GM19351 (cell line): ENCODE data around the gene PTGR1.
"Not testable (repeated sequence)": the region's sequence is repeated elsewhere in the genome, so short reads cannot be mapped to it uniquely, and the experiment has no call there.

Experiments
- ATAC-seq: cut with Tn5 transposase; IDR thresholded peaks from one replicate; pipeline ENCODE4 v1.9.1; 2021; ENCODE audit warnings: mild to moderate bottlenecking, moderate library complexity; ENCODE audit not compliant: unreplicated experiment

Gene PTGR1

GRCh38 chr9:111599092-111599954 is at the start of gene PTGR1:
TSS of gene PTGR1 (minus strand) at chr9:111599647. CDS start at chr9:111597422, 2,225 bp downstream.
- peak; percentile 41 for ATAC-seq

- ATAC-seq = no peak
Measured at GRCh38 chr9:111649016-111649415, 49.6 kb upstream of the PTGR1 start.

- no peak for ATAC-seq
Measured at GRCh38 chr9:111648066-111648465, 48.6 kb upstream of the PTGR1 start.

DNA sequence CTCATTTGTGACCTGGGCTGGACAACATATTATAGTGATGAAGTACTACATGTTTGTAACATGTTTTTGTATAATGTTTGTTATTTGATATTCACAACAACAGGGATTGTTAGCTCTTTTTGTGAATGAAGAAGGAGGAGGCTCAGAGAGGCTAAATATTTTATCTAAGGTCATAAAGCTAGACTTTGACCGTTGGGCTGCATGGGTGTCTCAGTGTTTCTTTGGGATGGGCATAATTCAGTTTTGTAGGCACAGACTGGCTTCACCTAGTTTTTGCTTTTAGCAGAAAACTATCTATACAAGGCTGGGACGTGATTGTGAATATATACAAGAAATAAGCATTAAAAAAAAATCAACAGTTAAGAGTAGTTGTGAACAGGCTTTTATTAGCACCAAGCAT is 47.0 kb upstream of the PTGR1 start:
- ATAC-seq = no peak

DNA sequence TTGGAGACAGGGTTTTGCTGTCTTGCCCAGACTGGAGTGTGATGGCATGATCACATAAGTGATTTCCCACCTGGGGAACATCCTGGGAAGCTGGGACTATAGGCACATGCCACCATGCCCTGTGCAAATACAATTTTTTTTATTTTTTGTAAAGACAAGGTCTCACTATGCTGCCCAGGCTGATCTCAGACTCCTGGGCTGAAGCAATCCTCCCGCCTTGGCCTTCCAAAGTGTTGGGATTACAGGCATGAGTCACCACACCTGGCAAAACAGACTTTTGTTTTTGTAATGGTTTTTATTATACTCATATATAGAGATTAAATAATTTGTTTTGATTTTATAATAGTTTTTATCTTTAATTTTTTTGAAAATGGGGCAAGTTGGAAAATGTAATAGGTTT is 46.4 kb upstream of the PTGR1 start:
- no peak for ATAC-seq

GRCh38 chr9:111644195-111644772 is 44.8 kb upstream of the PTGR1 start:
- ATAC-seq = no peak

DNA sequence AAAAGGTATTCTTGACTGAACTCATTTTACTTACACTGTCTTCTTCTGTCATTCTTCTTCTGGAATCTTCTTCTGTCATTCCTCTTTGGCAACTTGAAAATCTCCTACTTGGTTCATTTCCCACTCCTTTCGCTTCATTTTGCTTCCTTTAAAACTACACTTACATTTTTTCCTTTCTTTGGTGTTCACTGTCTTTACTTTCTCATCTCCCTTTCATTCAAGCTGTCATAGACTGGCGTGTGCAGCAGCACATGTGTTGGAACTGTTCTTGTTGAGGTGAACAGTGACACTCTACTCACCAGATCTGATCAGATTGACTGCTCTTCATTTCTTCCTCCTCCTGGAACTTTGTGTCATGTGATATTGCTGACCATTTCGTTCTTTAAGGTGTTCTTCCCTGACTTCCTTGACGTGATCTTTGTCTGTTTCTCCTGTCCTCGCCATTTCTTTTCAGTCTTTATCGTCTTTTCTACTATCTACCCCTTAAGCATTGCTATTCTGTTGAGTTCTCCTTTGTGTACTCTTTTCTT is 38.0 kb upstream of the PTGR1 start:
- no peak for ATAC-seq

DNA sequence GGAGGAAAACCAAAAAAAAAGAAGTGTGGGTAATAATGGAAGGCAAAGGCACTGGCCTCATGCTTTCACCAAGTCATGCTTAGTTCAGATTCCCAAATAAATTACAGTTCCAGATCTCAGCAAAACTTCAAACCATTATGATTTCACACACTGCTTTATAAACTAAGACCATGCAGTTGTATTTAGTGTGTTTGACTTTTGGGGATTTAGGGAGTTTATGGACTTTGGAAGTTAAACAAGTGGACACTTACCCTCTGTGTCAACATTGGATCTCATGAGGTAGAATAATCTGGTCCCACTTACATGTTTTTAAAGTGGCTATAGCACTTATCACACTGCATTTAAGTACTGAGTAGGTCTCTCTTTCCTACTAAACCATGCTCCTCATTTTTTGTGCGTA is 35.4 kb upstream of the PTGR1 start:
- no peak for ATAC-seq

DNA sequence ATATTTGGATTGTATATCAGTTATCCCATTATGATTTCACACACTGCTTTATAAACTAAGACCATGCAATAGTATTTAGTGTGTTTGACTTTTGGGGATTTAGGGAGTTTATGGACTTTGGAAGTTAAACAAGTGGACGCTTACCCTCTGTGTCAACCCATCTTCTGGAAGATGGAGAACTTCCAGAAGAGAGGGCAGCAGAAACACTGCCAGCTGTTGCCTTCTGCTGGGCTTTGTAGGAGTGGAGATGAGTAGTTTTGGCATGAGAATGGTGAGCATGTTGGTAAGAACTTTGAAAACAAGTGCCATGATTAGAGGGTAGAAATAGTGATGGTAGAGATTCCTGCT is 33.9 kb upstream of the PTGR1 start:
- ATAC-seq = no peak

GRCh38 chr9:111632695-111633388 is 33.4 kb upstream of the PTGR1 start:
- no peak for ATAC-seq

DNA sequence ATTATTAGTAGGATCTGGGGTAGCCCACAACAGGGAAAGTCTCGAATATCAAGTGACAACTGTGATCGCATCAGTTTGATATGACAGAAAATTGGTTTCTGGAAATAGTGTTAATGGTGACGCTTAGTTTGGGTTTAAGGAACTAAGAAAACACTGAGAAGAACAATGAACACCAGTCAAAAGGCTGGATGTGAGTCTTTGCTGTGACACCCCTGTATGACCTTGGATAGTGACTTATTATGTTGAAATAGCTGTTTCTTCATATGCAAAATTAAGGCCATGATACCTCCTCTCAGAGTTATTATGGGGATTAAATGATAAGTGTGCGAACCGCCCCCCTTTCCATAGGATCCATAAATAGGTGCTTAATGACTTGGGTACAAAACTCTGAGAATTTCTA is 32.6 kb upstream of the PTGR1 start:
- no peak for ATAC-seq

DNA sequence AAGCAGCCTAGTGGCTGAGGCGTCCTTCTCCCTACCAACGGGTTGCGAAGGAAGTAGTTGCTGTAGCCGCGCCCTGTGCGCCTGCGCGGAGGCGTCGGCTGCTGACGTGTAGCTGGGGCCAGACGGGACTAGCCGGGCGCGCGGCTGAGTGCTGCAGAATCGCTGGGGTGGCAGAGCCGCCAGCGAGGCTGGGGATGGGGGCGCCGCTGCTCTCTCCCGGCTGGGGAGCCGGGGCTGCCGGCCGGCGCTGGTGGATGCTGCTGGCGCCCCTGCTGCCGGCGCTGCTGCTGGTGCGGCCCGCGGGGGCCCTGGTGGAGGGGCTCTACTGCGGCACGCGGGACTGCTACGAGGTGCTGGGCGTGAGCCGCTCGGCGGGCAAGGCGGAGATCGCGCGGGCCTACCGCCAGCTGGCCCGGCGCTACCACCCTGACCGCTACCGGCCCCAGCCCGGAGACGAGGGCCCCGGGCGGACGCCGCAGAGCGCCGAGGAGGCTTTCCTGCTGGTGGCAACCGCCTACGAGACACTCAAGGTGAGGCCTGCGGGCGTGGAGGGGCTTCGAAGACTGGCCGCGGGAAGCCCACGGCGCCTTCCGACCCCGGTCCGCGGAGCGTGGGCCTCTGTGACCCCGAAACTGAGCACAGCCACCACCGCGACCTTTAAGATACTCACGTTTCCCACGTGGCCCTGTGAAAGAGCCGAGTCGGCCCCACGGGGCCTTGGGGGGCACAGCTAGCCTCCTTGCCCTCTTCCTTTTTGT is 31.9 kb upstream of the PTGR1 start, which contains the start of gene DNAJC25:
Gene DNAJC25 (plus strand): TSS at position 121 of the 758 bp plus-strand sequence. CDS start 74 bp downstream, at position 195.
- peak; percentile 96 for ATAC-seq

- ATAC-seq = no peak
Measured at GRCh38 chr9:111630964-111631213, 31.4 kb upstream of the PTGR1 start.

- peak; percentile 26 for ATAC-seq
Measured at GRCh38 chr9:111630182-111630963, 30.9 kb upstream of the PTGR1 start.

DNA sequence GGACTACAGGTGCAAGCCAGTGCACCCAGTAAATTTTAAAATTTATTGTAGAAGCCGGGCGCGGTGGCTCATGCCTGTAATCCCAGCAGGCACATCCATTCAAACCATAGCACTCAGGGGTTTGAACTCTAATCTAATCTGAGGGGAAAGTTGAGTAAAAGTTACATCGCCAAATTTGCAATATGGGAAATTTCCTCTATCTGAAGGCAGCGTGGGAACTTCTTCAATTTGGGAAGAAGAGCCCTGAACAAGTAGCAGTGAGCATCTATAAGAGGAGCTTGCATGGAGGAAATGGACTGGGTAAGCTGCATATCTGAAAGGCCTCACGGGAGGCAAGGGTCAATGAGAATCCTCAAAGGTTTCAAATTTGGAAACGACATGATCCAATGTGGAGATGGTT is 29.0 kb upstream of the PTGR1 start:
- ATAC-seq = no peak

DNA sequence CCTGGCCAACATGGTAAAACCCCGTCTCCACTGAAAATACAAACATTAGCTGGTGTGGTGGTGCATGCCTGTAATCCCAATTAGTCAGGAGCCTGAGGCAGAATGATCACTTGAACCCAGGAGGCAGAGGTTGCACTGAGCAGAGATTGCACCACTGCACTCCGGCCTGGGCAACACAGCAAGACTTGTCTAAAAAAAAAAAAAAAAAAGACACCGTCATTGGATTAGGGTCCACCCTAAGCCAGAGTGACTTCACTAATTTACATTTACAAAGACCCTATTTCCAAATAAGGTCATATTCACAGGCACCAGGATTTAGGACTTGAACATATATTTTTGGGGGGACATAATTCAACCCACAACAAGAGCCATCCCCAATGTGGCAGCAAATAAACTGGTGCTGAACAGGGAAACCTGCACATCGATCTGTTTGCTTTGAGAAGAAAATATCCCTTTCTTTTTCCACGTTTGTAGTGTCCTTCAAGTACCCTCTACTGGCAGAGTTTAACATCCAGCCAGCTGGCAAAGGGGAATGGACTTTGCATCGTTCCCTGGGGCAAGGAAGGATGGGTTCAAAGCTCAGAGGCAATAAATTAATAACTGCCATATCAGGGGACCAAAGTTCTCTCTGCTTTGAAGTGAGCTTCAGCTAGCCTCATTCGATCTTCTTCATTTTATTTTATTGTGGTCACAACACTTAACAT is 28.0 kb upstream of the PTGR1 start:
- no peak for ATAC-seq

- ATAC-seq = no peak
Measured at GRCh38 chr9:111622626-111623025, 23.2 kb upstream of the PTGR1 start.

- peak; percentile 63 for ATAC-seq
Measured at GRCh38 chr9:111621895-111622480, 22.5 kb upstream of the PTGR1 start.

GRCh38 chr9:111617349-111617748 is 17.9 kb upstream of the PTGR1 start:
- ATAC-seq = not testable (repeated sequence)
